HG03520 (cell line): ENCODE results near the gene FUT8.
"Not testable (repeated sequence)": the region's sequence is repeated elsewhere in the genome, so short reads cannot be mapped to it uniquely, and the experiment has no call there.

ENCODE experiments used
- ATAC-seq: cut with Tn5 transposase; IDR thresholded peaks from one replicate; pipeline ENCODE4 v1.9.1; 2021; ENCODE audit warnings: mild to moderate bottlenecking, moderate library complexity; ENCODE audit not compliant: unreplicated experiment

Gene FUT8

DNA sequence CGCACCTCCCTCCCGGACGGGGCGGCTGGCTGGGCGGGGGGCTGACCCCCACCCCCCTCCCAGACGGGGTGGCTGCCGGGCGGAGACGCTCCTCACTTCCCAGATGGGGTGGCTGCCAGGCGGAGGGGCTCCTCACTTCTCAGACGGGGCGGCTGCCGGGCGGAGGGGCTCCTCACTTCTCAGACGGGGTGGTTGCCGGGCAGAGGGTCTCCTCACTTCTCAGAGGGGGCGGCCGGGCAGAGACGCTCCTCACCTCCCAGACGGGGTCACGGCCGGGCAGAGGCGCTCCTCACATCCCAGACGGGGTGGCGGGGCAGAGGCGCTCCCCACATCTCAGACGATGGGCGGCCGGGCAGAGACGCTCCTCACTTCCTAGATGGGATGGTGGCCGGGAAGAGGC is 280.0 kb downstream of the FUT8 start:
- ATAC-seq = not testable (repeated sequence)

GRCh38 chr14:65696801-65697200 is 284.3 kb downstream of the FUT8 start:
- ATAC-seq = no peak

DNA sequence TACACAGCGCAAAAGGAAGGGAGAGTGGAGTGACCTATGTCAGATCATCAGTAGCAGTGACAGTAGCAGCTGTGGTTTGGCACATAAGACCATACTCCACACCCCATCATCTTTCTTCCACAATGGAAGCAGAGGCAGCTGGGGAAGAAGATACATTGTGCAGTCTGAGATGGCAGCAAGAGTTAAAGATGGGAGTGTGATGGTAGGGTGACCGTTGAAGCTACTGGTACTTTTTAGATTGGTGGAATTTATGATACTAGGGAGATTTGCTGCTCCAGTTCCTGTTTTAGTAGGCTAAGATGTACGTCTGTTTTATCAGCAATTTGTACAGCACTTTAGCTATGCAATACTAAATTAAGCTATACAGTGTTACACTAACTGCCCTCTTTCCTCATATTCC is 291.0 kb downstream of the FUT8 start:
- no peak for ATAC-seq

- no peak for ATAC-seq
Observed at GRCh38 chr14:65703996-65704395, 291.5 kb downstream of the FUT8 start.

- ATAC-seq = no peak
Observed at GRCh38 chr14:65704437-65704836, 291.9 kb downstream of the FUT8 start.

- no peak for ATAC-seq
Observed at GRCh38 chr14:65704850-65705249, 292.3 kb downstream of the FUT8 start.

GRCh38 chr14:65709576-65709975 is 297.0 kb downstream of the FUT8 start:
- no peak for ATAC-seq

DNA sequence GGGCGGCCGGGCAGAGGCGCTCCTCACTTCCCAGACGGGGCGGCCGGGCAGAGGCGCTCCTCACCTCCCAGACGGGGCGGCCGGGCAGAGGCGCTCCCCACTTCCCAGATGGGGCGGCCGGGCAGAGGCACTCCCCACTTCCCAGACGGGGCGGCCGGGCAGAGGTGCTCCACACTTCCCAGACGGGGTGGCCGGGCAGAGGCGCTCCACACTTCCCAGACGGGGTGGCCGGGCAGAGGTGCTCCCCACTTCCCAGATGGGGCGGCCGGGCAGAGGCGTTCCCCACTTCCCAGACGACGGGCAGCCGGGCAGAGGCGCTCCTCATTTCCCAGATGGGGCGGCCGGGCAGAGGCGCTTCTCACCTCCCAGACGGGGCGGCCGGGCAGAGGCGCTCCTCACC is 304.3 kb downstream of the FUT8 start:
- ATAC-seq = not testable (repeated sequence)

DNA sequence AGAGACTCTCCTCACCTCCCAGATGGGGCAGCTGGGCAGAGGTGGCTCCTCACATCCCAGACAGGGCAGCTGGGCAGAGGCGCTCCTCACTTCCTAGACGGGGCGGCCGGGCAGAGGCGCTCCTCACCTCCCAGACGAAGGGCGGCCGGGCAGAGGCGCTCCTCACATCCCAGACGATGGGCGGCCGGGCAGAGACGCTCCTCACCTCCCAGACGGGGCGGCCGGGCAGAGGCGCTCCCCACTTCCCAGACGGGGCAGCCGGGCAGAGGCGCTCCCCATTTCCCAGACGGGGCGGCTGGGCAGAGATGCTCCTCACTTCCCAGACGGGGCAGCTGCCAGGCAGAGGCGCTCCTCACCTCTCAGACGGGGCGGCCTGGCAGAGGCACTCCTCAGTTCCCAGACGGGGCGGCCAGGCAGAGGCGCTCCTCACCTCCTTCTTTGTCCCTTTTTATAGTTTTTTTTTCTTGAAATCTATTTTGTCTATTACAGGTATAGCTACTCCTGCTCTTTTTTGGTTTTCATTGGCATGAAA is 304.9 kb downstream of the FUT8 start:
- ATAC-seq = not testable (repeated sequence)

GRCh38 chr14:65718629-65719028 is 306.1 kb downstream of the FUT8 start:
- no peak for ATAC-seq

DNA sequence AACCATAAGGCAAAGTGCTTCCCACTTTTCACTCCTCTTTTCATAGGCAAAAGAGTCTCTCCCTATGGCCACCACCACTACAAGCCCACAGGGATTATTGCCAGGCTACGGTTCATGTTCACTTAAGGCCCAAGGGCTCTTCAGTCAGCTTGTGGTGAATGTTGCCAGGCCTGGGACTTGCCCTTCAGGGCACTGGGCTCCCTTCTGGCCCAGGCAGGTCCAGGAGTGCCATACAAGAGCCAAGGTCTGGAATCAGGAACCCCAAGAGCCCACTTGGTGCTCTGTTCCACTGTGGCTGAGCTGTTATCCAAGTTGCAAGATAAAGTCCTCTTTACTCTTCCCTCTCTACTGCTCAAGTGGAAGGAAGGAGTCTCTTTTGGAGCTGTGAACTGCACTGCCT is 307.6 kb downstream of the FUT8 start:
- no peak for ATAC-seq

- ATAC-seq = no peak
Observed at GRCh38 chr14:65720743-65721142, 308.2 kb downstream of the FUT8 start.

DNA sequence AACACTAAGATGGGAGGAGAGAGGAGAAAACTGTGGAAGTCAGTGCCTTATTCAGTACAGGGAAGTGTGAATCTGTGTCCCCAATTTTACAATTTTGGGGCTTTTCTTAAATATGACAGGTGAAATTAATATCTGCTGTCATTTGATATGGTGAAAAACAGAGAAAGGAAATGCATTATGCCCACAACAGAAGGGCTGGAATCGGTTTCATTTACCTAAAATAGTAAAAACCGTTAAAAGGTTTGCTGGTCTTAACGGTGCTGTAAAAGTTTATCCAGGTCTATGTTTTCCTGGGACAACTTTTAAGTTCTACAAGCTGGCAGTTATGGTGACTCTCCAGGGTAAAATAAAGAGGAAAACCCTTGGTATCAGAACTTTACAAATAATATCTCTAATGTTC is 310.8 kb downstream of the FUT8 start:
- ATAC-seq = no peak

DNA sequence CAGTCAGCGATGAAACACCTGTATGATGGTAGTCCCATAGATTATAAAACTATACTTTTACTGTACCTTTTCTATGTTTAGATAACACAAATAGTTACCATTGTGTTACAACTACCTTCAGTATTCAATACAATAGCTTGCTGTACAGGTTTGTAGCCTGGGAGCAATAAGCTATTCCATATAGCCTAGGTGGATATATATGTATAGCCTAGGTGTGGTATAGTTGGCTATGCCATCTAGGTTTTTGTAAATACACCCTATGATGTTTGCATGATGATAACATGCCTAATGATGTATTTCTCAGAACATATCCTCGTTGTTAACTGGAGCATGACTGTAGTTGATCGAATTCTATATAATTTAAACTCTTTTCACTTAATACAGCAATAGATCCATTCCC is 316.1 kb downstream of the FUT8 start:
- no peak for ATAC-seq

GRCh38 chr14:65729566-65729965 is 317.0 kb downstream of the FUT8 start:
- no peak for ATAC-seq

GRCh38 chr14:65731933-65732506 is 319.5 kb downstream of the FUT8 start:
- ATAC-seq = peak; percentile 96

DNA sequence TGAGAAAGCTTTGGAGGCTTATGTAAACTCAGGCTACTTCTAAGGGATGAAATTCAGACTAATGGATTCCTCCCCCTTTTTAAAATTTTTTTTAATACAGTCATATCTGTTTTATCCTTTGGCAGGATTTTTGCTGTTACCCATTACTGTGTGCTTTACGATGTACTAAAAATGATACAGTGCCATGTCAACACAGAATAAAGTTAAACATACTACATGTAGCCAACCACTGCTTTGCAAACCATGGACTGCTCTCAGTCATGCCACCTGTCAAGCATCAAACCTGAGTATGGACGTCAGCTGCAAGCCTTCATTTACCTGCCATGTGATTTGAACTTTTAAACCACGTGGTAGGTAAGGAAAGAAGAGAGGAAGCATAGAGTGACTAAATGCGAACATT is 325.8 kb downstream of the FUT8 start:
- ATAC-seq = no peak

GRCh38 chr14:65745396-65746190 is 333.1 kb downstream of the FUT8 start:
- ATAC-seq = no peak

GRCh38 chr14:65748796-65749195 is 336.3 kb downstream of the FUT8 start:
- no peak for ATAC-seq

DNA sequence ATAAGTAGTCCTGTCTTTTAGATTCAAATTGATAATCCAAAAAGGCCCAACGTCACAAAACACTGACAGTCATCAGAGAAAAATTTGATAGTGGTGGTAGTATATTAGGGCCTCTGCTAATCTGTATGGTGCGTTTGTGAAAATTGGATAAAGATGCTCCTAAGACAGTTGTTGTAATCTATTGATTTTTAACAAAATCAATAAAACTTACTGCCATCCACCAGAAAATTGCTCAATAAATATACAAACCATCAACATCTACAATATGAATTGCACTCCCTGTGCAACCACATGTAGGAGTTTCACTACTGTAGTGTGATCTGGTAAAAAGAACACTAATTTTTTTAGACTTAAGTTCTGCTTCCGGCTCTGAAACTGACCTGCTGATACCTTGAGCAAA is 336.8 kb downstream of the FUT8 start:
- ATAC-seq = no peak

DNA sequence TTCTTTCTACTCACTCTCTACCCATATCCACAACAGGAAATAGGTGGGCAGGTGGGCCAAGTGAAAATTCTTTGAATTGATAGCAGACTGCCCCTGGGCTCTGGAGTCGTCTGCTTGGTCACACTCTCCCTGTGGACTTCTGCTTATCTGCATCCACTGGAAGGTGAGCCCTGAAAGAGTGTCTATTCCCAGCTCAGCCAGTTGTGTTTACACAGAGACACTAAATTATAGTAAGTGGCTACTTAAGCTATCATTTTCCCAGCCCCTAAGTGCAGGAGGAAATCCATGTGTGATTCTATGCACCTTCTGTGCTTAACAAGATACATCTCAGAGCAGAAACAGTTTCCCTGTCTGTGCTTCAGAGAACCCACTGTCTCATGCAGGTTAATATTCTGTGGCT is 338.4 kb downstream of the FUT8 start:
- ATAC-seq = no peak

DNA sequence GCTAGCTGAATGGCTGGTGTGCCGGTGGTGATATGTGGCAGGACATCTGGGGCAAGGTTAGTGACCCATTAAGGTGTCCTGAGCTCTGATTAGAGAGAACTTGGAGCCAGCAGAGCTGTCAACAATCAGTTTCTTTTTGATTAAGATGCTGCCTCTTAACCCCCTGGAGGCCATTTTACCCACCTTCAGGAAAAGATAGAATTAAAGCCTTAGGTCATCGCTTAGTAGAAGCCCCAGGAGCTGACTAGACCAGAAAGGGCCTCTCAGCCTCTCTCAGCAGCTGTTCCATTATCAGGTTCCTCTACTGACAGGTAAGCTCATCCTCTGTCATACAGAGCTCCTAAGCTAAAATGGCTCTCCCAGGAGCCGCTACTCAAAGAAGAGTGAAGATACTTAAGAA is 339.0 kb downstream of the FUT8 start:
- no peak for ATAC-seq
